H1 (cell line): ENCODE results near the gene CRYGN. TPM values are rescaled to one million over a fixed set of nuclear protein-coding genes. Genes with fewer than 3 reads are reported as not detected.

ENCODE experiments used
- CTCF ChIA-PET: fragments of 300-600 bp; sonication (Branson Sonifier 250); formaldehyde crosslinking; loops from one replicate; lab custom pipeline; 2021; ENCODE audit not compliant: partially characterized antibody; lab: Charles Lee
- POLR2A ChIA-PET: fragments of 300-600 bp; sonication (Branson Sonifier 250); formaldehyde crosslinking; loops from one replicate; lab custom pipeline; 2021; ENCODE audit warnings: inconsistent platforms; ENCODE audit not compliant: partially characterized antibody; lab: Charles Lee
- DNase-seq, 2 experiments: peaks; one replicate each; pipeline versions ENCODE4 v3.0.0 to v3.0.0-alpha.2; 2010 to 2022; ENCODE audit warnings: low spot score in 2 of 2, low read depth in 1 of 2, mixed read lengths in 1 of 2
- FAIRE-seq: peaks from 2 replicates; lab custom pipeline; 2011; peaks lifted over from hg19 to GRCh38; lab: Jason Lieb, UNC
- H2AFZ ChIP-seq: 2 replicates; pipeline ENCODE4 v1.8.1; 2012; ENCODE audit warnings: low read length, inconsistent platforms
- H2AK5ac ChIP-seq: 2 replicates; pipeline ENCODE4 v1.6.1; 2013; ENCODE audit warnings: low read depth, low read length
- H2BK120ac ChIP-seq: replicated peaks from 2 replicates; pipeline ENCODE3; 2013; ENCODE audit warnings: low read depth, low read length, inconsistent platforms
- H2BK12ac ChIP-seq: 2 replicates; pipeline ENCODE4 v1.6.1; 2013; ENCODE audit warnings: low read depth, low read length
- H2BK15ac ChIP-seq: 2 replicates; pipeline ENCODE4 v1.6.1; 2013; ENCODE audit warnings: low read length
- H2BK20ac ChIP-seq: 2 replicates; pipeline ENCODE4 v1.6.1; 2013; ENCODE audit warnings: low read length
- H2BK5ac ChIP-seq: 2 replicates; pipeline ENCODE4 v1.6.1; 2013; ENCODE audit warnings: low read depth, low read length
- H3K14ac ChIP-seq: 2 replicates; pipeline ENCODE4 v1.6.1; 2013; ENCODE audit warnings: inconsistent platforms; ENCODE audit not compliant: insufficient read length
- H3K18ac ChIP-seq: 2 replicates; pipeline ENCODE4 v1.6.1; 2013; ENCODE audit warnings: low read length; ENCODE audit errors: extremely low read depth
- H3K23ac ChIP-seq: 2 replicates; pipeline ENCODE4 v1.6.1; 2013; ENCODE audit warnings: inconsistent platforms; ENCODE audit not compliant: insufficient read length
- H3K23me2 ChIP-seq: 2 replicates; pipeline ENCODE4 v1.6.1; 2013; ENCODE audit warnings: low read depth, low read length
- H3K27ac ChIP-seq: 2 replicates; pipeline ENCODE4 v1.6.1; 2011; ENCODE audit warnings: low read depth, low read length, inconsistent platforms
- H3K27me3 ChIP-seq, 4 experiments: replicated peaks in 1 of 4; 1 replicate in 1 of 4; 2 replicates in 3 of 4; pipeline versions ENCODE4 v1.6.1 to v1.8.1; 2011 to 2013; ENCODE audit warnings: low read length in 3 of 4, mild to moderate bottlenecking in 3 of 4, inconsistent platforms in 2 of 4, mixed read lengths in 2 of 4, moderate library complexity in 1 of 4; ENCODE audit not compliant: control insufficient read depth in 3 of 4, insufficient read depth in 3 of 4; ENCODE audit errors: extremely low read depth in 1 of 4
- H3K36me3 ChIP-seq, 4 experiments: 2 replicates each; pipeline versions ENCODE4 v1.6.1 to v1.8.1; 2011 to 2013; ENCODE audit warnings: mild to moderate bottlenecking in 4 of 4, low read length in 3 of 4, moderate library complexity in 2 of 4, control low read depth in 1 of 4, inconsistent platforms in 1 of 4; ENCODE audit not compliant: insufficient read depth in 4 of 4, control insufficient read depth in 2 of 4
- H3K4ac ChIP-seq: replicated peaks from 2 replicates; pipeline ENCODE3; 2013; ENCODE audit warnings: low read length, low read depth, mixed read lengths, inconsistent platforms; ENCODE audit not compliant: insufficient read length
- H3K4me1 ChIP-seq, 4 experiments: replicated peaks in 1 of 4; 1 replicate in 1 of 4; 2 replicates in 3 of 4; pipeline versions ENCODE4 v1.6.1 to v1.8.1; 2011 to 2013; ENCODE audit warnings: low read length in 3 of 4, inconsistent platforms in 2 of 4, mixed read lengths in 1 of 4; ENCODE audit not compliant: insufficient read depth in 4 of 4, control insufficient read depth in 3 of 4
- H3K4me2 ChIP-seq, 2 experiments: 2 replicates each; pipeline versions ENCODE4 v1.6.1 to v1.8.1; 2011 to 2013; ENCODE audit warnings: low read depth in 2 of 2, low read length in 2 of 2, control low read depth in 1 of 2, inconsistent platforms in 1 of 2, mild to moderate bottlenecking in 1 of 2; ENCODE audit not compliant: insufficient read depth in 1 of 2
- H3K4me3 ChIP-seq, 4 experiments: fragments of 200-600, 300-600 bp in 1 of 4; sonication (generic), shearing (Covaris generic), sonication (Bioruptor Twin) in 1 of 4; 2 replicates each; pipeline versions ENCODE4 v1.5.1 to v1.8.1; 2011 to 2016; ENCODE audit warnings: low read length in 4 of 4, low read depth in 3 of 4, control low read depth in 2 of 4, inconsistent platforms in 2 of 4, mild to moderate bottlenecking in 2 of 4, mixed read lengths in 1 of 4, moderate library complexity in 1 of 4; ENCODE audit not compliant: insufficient read depth in 2 of 4; ENCODE audit errors: extremely low read depth in 1 of 4
- H3K56ac ChIP-seq: replicated peaks from 2 replicates; pipeline ENCODE3; 2013; ENCODE audit warnings: low read depth, mild to moderate bottlenecking, mixed read lengths, low read length, inconsistent platforms; ENCODE audit not compliant: insufficient read length
- H3K79me1 ChIP-seq: 2 replicates; pipeline ENCODE4 v1.6.1; 2013; ENCODE audit warnings: low read depth, low read length, control low read depth
- H3K79me2 ChIP-seq, 2 experiments: 2 replicates each; pipeline versions ENCODE4 v1.6.1 to v1.8.1; 2012 to 2013; ENCODE audit warnings: low read length in 2 of 2, mild to moderate bottlenecking in 2 of 2, inconsistent platforms in 1 of 2; ENCODE audit not compliant: insufficient read depth in 2 of 2, control insufficient read depth in 1 of 2
- H3K9ac ChIP-seq, 4 experiments: replicated peaks in 1 of 4; 1 replicate in 1 of 4; 2 replicates in 3 of 4; pipeline versions ENCODE4 v1.6.1 to v1.8.1; 2011 to 2013; ENCODE audit warnings: low read depth in 3 of 4, low read length in 3 of 4, control low read depth in 2 of 4, mild to moderate bottlenecking in 2 of 4, moderate library complexity in 2 of 4, inconsistent platforms in 1 of 4; ENCODE audit errors: extremely low read depth in 1 of 4
- H3K9me3 ChIP-seq, 2 experiments: 2 replicates each; pipeline versions ENCODE4 v1.6.1 to v1.8.1; 2012 to 2013; ENCODE audit warnings: mild to moderate bottlenecking in 2 of 2, moderate library complexity in 2 of 2, control low read depth in 1 of 2, inconsistent platforms in 1 of 2, low read depth in 1 of 2, low read length in 1 of 2, mixed read lengths in 1 of 2; ENCODE audit not compliant: insufficient read depth in 2 of 2
- H4K20me1 ChIP-seq, 2 experiments: replicated peaks in 1 of 2; 2 replicates each; pipeline versions ENCODE3 to v1.8.1; 2011 to 2013; ENCODE audit warnings: inconsistent platforms in 2 of 2, low read length in 2 of 2, mild to moderate bottlenecking in 1 of 2; ENCODE audit not compliant: insufficient read depth in 2 of 2, control insufficient read depth in 1 of 2
- H4K5ac ChIP-seq: 2 replicates; pipeline ENCODE4 v1.6.1; 2013; ENCODE audit warnings: low read length, low read depth, mixed read lengths, inconsistent platforms; ENCODE audit not compliant: insufficient read length
- H4K8ac ChIP-seq: 2 replicates; pipeline ENCODE4 v1.8.0; 2013; ENCODE audit warnings: mild to moderate bottlenecking, moderate library complexity, low read length, inconsistent platforms; ENCODE audit not compliant: insufficient read depth; ENCODE audit errors: extremely low read depth
- H4K91ac ChIP-seq: replicated peaks from 2 replicates; pipeline ENCODE3; 2013; ENCODE audit warnings: low read length, mixed read lengths, inconsistent platforms; ENCODE audit not compliant: insufficient read length
- CHD1 ChIP-seq: IDR thresholded peaks from 2 replicates; pipeline ENCODE4 v1.6.1; 2012; ENCODE audit warnings: low read depth, low read length, improper control_type of control experiment
- E2F6 ChIP-seq: IDR thresholded peaks from 2 replicates; pipeline ENCODE4 v1.6.1; 2012; ENCODE audit warnings: inconsistent platforms
- EGR1 ChIP-seq: IDR thresholded peaks from 2 replicates; pipeline ENCODE4 v1.6.1; 2011; ENCODE audit warnings: low read depth, low read length, borderline replicate concordance
- GTF2F1 ChIP-seq: IDR thresholded peaks from 2 replicates; pipeline ENCODE4 v1.6.1; 2012; ENCODE audit warnings: low read depth, low read length, improper control_type of control experiment, borderline replicate concordance
- KDM4A ChIP-seq: IDR thresholded peaks from one replicate; pipeline ENCODE4 v1.7.1; 2012; ENCODE audit warnings: low read depth, mild to moderate bottlenecking, moderate library complexity, low read length, inconsistent platforms; ENCODE audit not compliant: severe bottlenecking
- RXRA ChIP-seq: IDR thresholded peaks from 2 replicates; pipeline ENCODE4 v1.6.1; 2011; ENCODE audit warnings: low read depth, mild to moderate bottlenecking, low read length, moderate library complexity; ENCODE audit not compliant: insufficient read depth
- SIRT6 ChIP-seq: IDR thresholded peaks from one replicate; pipeline ENCODE4 v1.7.1; 2012; ENCODE audit warnings: low read length, inconsistent platforms
- SIX5 ChIP-seq: IDR thresholded peaks from 2 replicates; pipeline ENCODE4 v1.6.1; 2011; ENCODE audit warnings: mild to moderate bottlenecking, low read depth, low read length
- SP2 ChIP-seq: IDR thresholded peaks from 2 replicates; pipeline ENCODE4 v1.6.1; 2012; ENCODE audit warnings: mild to moderate bottlenecking, low read length, inconsistent platforms
- SUZ12 ChIP-seq: fragments of 200-600 bp; sonication (generic); IDR thresholded peaks from 2 replicates; pipeline ENCODE4 v1.6.1; 2012; ENCODE audit warnings: mild to moderate bottlenecking, inconsistent platforms, low read length, moderate library complexity, mixed read lengths
- polyA plus RNA-seq, 7 experiments: library from polyadenylated mRNA; depleted of rRNA in 3 of 7; stranded (reverse) in 5 of 7; unstranded in 2 of 7; fragments of >200 nt in 5 of 7; fragments of 200-250 nt in 2 of 7; gene quantifications; 1 replicate in 5 of 7; 2 replicates in 1 of 7; 4 replicates in 1 of 7; pipeline versions ENCODE4 v1.2.1 to v1.2.3, GENCODE V29; 2011 to 2013; ENCODE audit warnings: missing spikeins in 2 of 7, mixed read lengths in 2 of 7
- total RNA-seq: library from RNA; stranded (reverse); fragmentation: NEBNext Ultra II Directional; extraction: Animal tissue kit (Norgen Biotek cat#: 25700); gene quantifications from 2 replicates; pipeline ENCODE4 v1.2.1, GENCODE V29; 2021

The CRYGN gene
- total and polyA plus RNA-seq, 2 of the 8 experiments (the other 6 are each of a cell fraction or from before 2014, with no cell fraction given) = 0.98 to 1.6 TPM

- Histone ChIP-seq H3K79me2 (peaks cover 6 to 67% of the 10 kb centered on the region in 2 experiments), H3K4ac (no peak overlapping the region), H3K4me3 (no peak overlapping the region), H3K27ac (no peak overlapping the region), H3K14ac (no peak overlapping the region), H3K23me2 (no peaks in the 10 kb centered on the region), H2BK15ac (no peak overlapping the region), H3K4me1 (peaks cover 1 to 3% (median 2%) of the 10 kb centered on the region in 4 experiments; a peak in 5 of 7 replicates), H2BK5ac (no peak overlapping the region), H4K8ac (no peak overlapping the region), H4K91ac (no peak overlapping the region), H4K5ac (no peak overlapping the region), H2BK20ac (no peak overlapping the region), H3K27me3 (no peaks in the 10 kb centered on the region), H2BK120ac (no peak overlapping the region), H3K79me1 (peaks cover 5% of the 10 kb centered on the region; the same call in 1 of the 2 replicates), H4K20me1 (peaks cover 4 to 8% of the 10 kb centered on the region in 2 experiments), H3K36me3 (peaks cover 10 to 48% (median 30%) of the 10 kb centered on the region in 4 experiments), H3K4me2 (no peak overlapping the region), H2AK5ac (no peak overlapping the region), H2AFZ (no peak overlapping the region), H2BK12ac (no peak overlapping the region), H3K9ac (no peak overlapping the region; a peak in 1 of 7 replicates), H3K56ac (no peak overlapping the region), H3K9me3 (no peaks in the 10 kb centered on the region), H3K18ac (no peak overlapping the region), H3K23ac (no peak overlapping the region)
- DNase-seq = no peak
- TF ChIP-seq SIRT6 (no peak), CHD1 (no peak), RXRA (no peak), SUZ12 (no peak), EGR1 (no peak), KDM4A (no peak), SIX5 (no peak), GTF2F1 (no peak), SP2 (no peak), E2F6 (no peak)
- POLR2A ChIA-PET = interaction anchor here (0.7 to 1.4 kb wide), 2 partner anchors 17 to 32 kb away, joined by 3 read pairs; partner anchors contain the start of gene RHEB
- no peak for FAIRE-seq
- CTCF ChIA-PET = interaction anchor here (0.9 to 1.2 kb wide), 3 partner anchors 11 to 137 kb away, joined by 3 read pairs; no protein-coding TSS in a partner anchor
These were observed 48.2 kb upstream of the CRYGN start for GRCh38 chr7:151488096-151488495.
